Measurements from ENCODE around the gene SHC2. TPM values are rescaled to one million over a fixed set of nuclear protein-coding genes. Genes with fewer than 3 reads are reported as not detected.

Gene SHC2
- total and polyA plus RNA-seq, 2 of the 13 experiments (the other 11 are each of a cell fraction or from before 2014, with no cell fraction given), result 9.0 to 18.3 TPM

DNA sequence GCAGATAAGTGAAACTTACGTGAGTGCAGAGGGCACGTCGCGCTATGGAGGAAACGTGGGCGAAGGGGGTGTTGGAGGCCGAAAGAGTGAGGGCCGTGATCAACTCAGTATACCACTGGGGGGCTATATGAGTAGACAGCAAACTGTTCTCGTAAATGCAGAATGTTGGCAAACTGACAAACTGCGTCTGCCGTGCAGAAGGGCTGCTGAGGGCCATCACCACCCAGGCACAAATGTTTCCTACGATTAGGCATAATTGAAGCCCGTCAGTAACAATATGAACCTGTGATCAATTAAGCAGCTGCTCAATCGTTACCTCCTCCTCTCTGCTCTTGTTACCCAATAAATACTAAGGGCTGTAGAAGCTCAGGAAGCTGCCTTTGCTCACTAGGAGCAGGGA lies 18.1 kb upstream of the SHC2 start:
- no peaks in the 10 kb centered on the region; the same call in 1 of the 2 replicates for H4K20me1 ChIP-seq (ENCODE audit: insufficient read depth, low read length)
- no peak for DNase-seq (ENCODE audit: low spot score)
- H3K27ac ChIP-seq (ENCODE audit: extremely low read length, insufficient read depth, low read length), result no peak overlapping the region
- BruUV-seq (replicated peaks), result no TSS peak
- peaks cover 4% of the 10 kb centered on the region; the same call in 1 of the 2 replicates for H3K9me3 ChIP-seq (ENCODE audit: low read length)
- peaks cover 5 to 23% of the 10 kb centered on the region in 2 experiments; a peak in 4 of 5 replicates for H3K27me3 ChIP-seq (ENCODE audit: control insufficient read depth in 1 of 2, insufficient read depth in 2 of 2, low read length in 2 of 2)
- H3K4me3 ChIP-seq (replicated peaks in 1 of 3; ENCODE audit: insufficient read depth in 1 of 3, low read depth in 2 of 3, low read length in 3 of 3), result no peak overlapping the region
- TF ChIP-seq, protein P1, sequence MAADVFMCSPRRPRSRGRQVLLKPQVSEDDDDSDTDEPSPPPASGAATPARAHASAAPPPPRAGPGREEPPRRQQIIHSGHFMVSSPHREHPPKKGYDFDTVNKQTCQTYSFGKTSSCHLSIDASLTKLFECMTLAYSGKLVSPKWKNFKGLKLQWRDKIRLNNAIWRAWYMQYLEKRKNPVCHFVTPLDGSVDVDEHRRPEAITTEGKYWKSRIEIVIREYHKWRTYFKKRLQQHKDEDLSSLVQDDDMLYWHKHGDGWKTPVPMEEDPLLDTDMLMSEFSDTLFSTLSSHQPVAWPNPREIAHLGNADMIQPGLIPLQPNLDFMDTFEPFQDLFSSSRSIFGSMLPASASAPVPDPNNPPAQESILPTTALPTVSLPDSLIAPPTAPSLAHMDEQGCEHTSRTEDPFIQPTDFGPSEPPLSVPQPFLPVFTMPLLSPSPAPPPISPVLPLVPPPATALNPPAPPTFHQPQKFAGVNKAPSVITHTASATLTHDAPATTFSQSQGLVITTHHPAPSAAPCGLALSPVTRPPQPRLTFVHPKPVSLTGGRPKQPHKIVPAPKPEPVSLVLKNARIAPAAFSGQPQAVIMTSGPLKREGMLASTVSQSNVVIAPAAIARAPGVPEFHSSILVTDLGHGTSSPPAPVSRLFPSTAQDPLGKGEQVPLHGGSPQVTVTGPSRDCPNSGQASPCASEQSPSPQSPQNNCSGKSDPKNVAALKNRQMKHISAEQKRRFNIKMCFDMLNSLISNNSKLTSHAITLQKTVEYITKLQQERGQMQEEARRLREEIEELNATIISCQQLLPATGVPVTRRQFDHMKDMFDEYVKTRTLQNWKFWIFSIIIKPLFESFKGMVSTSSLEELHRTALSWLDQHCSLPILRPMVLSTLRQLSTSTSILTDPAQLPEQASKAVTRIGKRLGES (CRISPR knock-in tag; IDR thresholded peaks at IDR 0.05; ENCODE audit: borderline replicate concordance), result no peak
- TF ChIP-seq JDP2 (CRISPR knock-in tag; IDR thresholded peaks at IDR 0.05; ENCODE audit: borderline replicate concordance) (no peak), GABPB1 (CRISPR knock-in tag; IDR thresholded peaks at IDR 0.05) (no peak), FIP1L1 (IDR thresholded peaks at IDR 0.05; ENCODE audit: borderline replicate concordance, insufficient read depth, low read depth, low read length) (no peak), TBP (CRISPR knock-in tag; IDR thresholded peaks at IDR 0.05) (no peak), STAT5B (CRISPR knock-in tag; IDR thresholded peaks at IDR 0.05) (no peak), SUZ12 (IDR thresholded peaks at IDR 0.05; ENCODE audit: low read depth, low read length) (no peak)
- TF ChIP-seq, protein P2, sequence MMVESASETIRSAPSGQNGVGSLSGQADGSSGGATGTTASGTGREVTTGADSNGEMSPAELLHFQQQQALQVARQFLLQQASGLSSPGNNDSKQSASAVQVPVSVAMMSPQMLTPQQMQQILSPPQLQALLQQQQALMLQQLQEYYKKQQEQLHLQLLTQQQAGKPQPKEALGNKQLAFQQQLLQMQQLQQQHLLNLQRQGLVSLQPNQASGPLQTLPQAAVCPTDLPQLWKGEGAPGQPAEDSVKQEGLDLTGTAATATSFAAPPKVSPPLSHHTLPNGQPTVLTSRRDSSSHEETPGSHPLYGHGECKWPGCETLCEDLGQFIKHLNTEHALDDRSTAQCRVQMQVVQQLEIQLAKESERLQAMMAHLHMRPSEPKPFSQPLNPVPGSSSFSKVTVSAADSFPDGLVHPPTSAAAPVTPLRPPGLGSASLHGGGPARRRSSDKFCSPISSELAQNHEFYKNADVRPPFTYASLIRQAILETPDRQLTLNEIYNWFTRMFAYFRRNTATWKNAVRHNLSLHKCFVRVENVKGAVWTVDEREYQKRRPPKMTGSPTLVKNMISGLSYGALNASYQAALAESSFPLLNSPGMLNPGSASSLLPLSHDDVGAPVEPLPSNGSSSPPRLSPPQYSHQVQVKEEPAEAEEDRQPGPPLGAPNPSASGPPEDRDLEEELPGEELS (CRISPR knock-in tag; IDR thresholded peaks at IDR 0.05), result no peak
- TF ChIP-seq, protein P3, sequence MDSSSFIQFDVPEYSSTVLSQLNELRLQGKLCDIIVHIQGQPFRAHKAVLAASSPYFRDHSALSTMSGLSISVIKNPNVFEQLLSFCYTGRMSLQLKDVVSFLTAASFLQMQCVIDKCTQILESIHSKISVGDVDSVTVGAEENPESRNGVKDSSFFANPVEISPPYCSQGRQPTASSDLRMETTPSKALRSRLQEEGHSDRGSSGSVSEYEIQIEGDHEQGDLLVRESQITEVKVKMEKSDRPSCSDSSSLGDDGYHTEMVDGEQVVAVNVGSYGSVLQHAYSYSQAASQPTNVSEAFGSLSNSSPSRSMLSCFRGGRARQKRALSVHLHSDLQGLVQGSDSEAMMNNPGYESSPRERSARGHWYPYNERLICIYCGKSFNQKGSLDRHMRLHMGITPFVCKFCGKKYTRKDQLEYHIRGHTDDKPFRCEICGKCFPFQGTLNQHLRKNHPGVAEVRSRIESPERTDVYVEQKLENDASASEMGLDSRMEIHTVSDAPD (CRISPR knock-in tag; IDR thresholded peaks at IDR 0.05), result no peak
- CTCF ChIA-PET (ENCODE audit: low intra/inter-chr PET ratio, low total read pairs), result interaction anchor here (2.6 kb wide), 1 partner anchor 95 kb away, joined by 19 read pairs; no protein-coding TSS in a partner anchor
- H3K4me1 ChIP-seq (ENCODE audit: insufficient read depth, low read length), result peaks cover 12% of the 10 kb centered on the region; the same call in 1 of the 2 replicates
- FAIRE-seq, result no peak
- H3K36me3 ChIP-seq (replicated peaks in 1 of 2; ENCODE audit: control insufficient read depth in 1 of 2, insufficient read depth in 2 of 2, low read length in 2 of 2), result no peaks in the 10 kb centered on the region
- H3K9ac ChIP-seq (ENCODE audit: insufficient read depth, low read depth, low read length), result no peak overlapping the region
- in situ Hi-C loops (cut with HindIII; ENCODE audit: extremely low pct_ligation_motif_present, low pct_unique_long_range_greater_than_20kb), result no loop called here
- H3K79me2 ChIP-seq (ENCODE audit: insufficient read depth, low read length), result no peaks in the 10 kb centered on the region
- H3K4me2 ChIP-seq (ENCODE audit: low read depth, low read length), result no peak overlapping the region
- no peak for ATAC-seq
- POLR2A ChIA-PET, result no interaction called here
- H2AFZ ChIP-seq (ENCODE audit: low read length), result no peak overlapping the region
- intact Hi-C loops (cut with micrococcal nuclease; ENCODE audit: unreplicated experiment), result no loop called here
- WGBS (ENCODE audit: low lambda C conversion rate), result 55% methylated on average over 14 of the region's 14 CpGs
